CD4-positive, alpha-beta memory T cell (primary cell): ENCODE results near the gene TLN1. TPM values are rescaled to one million over a fixed set of nuclear protein-coding genes. Genes with fewer than 3 reads are reported as not detected.

Source experiments
- CTCF ChIA-PET: fragments of 350-600 bp; sonication (Branson Sonifier 250); formaldehyde crosslinking; loops from one replicate; lab custom pipeline; 2021; ENCODE audit warnings: inconsistent platforms; ENCODE audit not compliant: partially characterized antibody; lab: Charles Lee
- POLR2A ChIA-PET: fragments of 350-600 bp; sonication (Branson Sonifier 250); formaldehyde crosslinking; loops from one replicate; lab custom pipeline; 2021; ENCODE audit not compliant: partially characterized antibody; lab: Charles Lee
- DNase-seq, 5 donors: peaks; one replicate each; pipeline versions ENCODE4 v3.0.0 to v3.0.0-alpha.2; 2020 to 2022; ENCODE audit warnings: mixed read lengths in 1 of 5
- H3K27ac ChIP-seq: one replicate; pipeline ENCODE4 v1.7.0; 2013; ENCODE audit warnings: low read depth, low read length
- H3K27me3 ChIP-seq: 2 replicates; pipeline ENCODE4 v1.7.0; 2013; ENCODE audit warnings: mild to moderate bottlenecking, low read length, moderate library complexity; ENCODE audit not compliant: insufficient read depth
- H3K36me3 ChIP-seq: 2 replicates; pipeline ENCODE4 v1.7.0; 2013; ENCODE audit warnings: mild to moderate bottlenecking, low read length, moderate library complexity; ENCODE audit not compliant: insufficient read depth
- H3K4me1 ChIP-seq: 2 replicates; pipeline ENCODE4 v1.7.0; 2013; ENCODE audit warnings: mild to moderate bottlenecking, low read length, moderate library complexity; ENCODE audit not compliant: insufficient read depth
- H3K4me3 ChIP-seq, 2 donors: one replicate each; pipeline ENCODE4 v1.7.0; 2013; ENCODE audit warnings: low read length in 2 of 2, mild to moderate bottlenecking in 1 of 2
- H3K9me3 ChIP-seq, 2 donors: one replicate each; pipeline ENCODE4 v1.7.0; 2013; ENCODE audit warnings: low read length in 2 of 2, control low read depth in 1 of 2; ENCODE audit not compliant: control insufficient read depth in 1 of 2
- H3K27ac Mint-ChIP-seq, 7 donors: one replicate each; pipeline ENCODE4 v1.8.0; 2020 to 2021; ENCODE audit warnings: mixed read lengths in 7 of 7, mild to moderate bottlenecking in 6 of 7, inconsistent platforms in 3 of 7, moderate library complexity in 3 of 7
- H3K27me3 Mint-ChIP-seq, 2 donors: one replicate each; pipeline ENCODE4 v1.8.0; 2020 to 2021; ENCODE audit warnings: mixed read lengths in 2 of 2
- H3K36me3 Mint-ChIP-seq, 2 donors: one replicate each; pipeline ENCODE4 v1.8.0; 2020 to 2021; ENCODE audit warnings: mixed read lengths in 2 of 2, inconsistent platforms in 1 of 2, mild to moderate bottlenecking in 1 of 2
- H3K4me1 Mint-ChIP-seq, 4 donors: one replicate each; pipeline ENCODE4 v1.8.0; 2020 to 2021; ENCODE audit warnings: mixed read lengths in 4 of 4, mild to moderate bottlenecking in 1 of 4
- H3K4me3 Mint-ChIP-seq, 8 donors: one replicate each; pipeline ENCODE4 v1.8.0; 2020 to 2021; ENCODE audit warnings: mixed read lengths in 8 of 8, mild to moderate bottlenecking in 7 of 8, moderate library complexity in 6 of 8, inconsistent platforms in 3 of 8
- H3K9me3 Mint-ChIP-seq, 8 donors: one replicate each; pipeline ENCODE4 v1.8.0; 2020 to 2021; ENCODE audit warnings: mixed read lengths in 8 of 8, mild to moderate bottlenecking in 5 of 8, inconsistent platforms in 3 of 8, moderate library complexity in 1 of 8
- intact Hi-C: fragments of 100-400 bp; cut with micrococcal nuclease; formaldehyde crosslinking; loops from one replicate; pipeline ENCODE4 v1.15.1; 2023
- polyA plus RNA-seq, 2 donors: library from polyadenylated mRNA; unstranded; fragments of 300-500 nt; fragmentation: Illumina TruSeq; gene quantifications; one replicate each; pipeline ENCODE4 v1.2.3, GENCODE V29; 2021
- total RNA-seq, 2 experiments: library from RNA; stranded (reverse); gene quantifications; one replicate each; pipeline ENCODE4 v1.2.3, GENCODE V29; 2021

Gene TLN1
- total and polyA plus RNA-seq, 4 experiments from 2014 or later = 13.7 to 316 (median 215) TPM

GRCh38 chr9:35682051-35682450 lies 49.9 kb downstream of the TLN1 start:
- no peak for DNase-seq
- peaks cover 0 to 6% (median under 1%) of the 10 kb centered on the region in 4 donors for H3K4me1 Mint-ChIP-seq
- Histone ChIP-seq H3K27ac (no peak overlapping the region), H3K9me3 (no peaks in the 10 kb centered on the region), H3K36me3 (no peaks in the 10 kb centered on the region), H3K4me1 (no peaks in the 10 kb centered on the region), H3K27me3 (no peaks in the 10 kb centered on the region), H3K4me3 (no peak overlapping the region)
- no peak overlapping the region for H3K4me3 Mint-ChIP-seq
- peak overlapping the region in 1 of 7 donors; percentile 7 for H3K27ac Mint-ChIP-seq
- no peaks in the 10 kb centered on the region for H3K36me3 Mint-ChIP-seq
- H3K27me3 Mint-ChIP-seq = no peaks in the 10 kb centered on the region
- H3K9me3 Mint-ChIP-seq = no peaks in the 10 kb centered on the region
- intact Hi-C loops = no loop called here
- ChIA-PET CTCF (interaction anchor here (2.9 kb wide), 1 partner anchor 14 kb away, joined by 24 read pairs; no protein-coding TSS in a partner anchor), POLR2A (no interaction called here)

DNA sequence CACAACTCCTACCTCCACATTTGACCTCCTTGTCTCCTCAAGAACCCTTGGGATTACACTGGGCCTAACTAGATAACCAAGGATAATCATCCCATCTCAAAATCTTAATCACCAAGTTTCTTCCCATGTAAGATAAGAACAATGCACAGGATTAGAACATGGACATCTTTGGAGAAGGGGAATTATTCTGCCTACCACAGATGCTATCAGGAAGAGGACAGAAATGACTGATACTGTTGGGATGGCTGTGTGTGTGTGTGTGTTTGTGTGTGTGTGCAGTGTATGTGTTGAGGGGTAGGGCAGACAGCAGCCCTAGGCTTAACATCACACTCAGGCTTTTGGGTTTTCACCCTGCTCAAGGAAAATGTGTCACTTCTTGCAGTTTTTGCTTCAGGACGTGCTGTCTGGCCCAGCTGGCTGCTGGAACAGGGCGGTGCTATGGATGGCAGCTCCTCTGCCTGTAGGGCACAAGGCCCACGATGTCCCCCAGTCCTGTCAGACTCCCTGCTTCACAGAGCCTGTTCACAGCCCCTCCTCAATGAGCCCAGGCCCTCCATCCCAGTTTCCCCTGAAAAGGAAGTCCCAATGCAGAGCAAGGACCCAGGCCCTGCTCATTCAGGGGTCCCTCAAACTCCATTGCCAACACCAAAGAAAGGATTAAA lies 50.5 kb downstream of the TLN1 start:
- H3K9me3 ChIP-seq = no peaks in the 10 kb centered on the region
- no peak overlapping the region for H3K4me3 Mint-ChIP-seq
- no peaks in the 10 kb centered on the region for H3K27me3 ChIP-seq
- no peak overlapping the region for H3K4me3 ChIP-seq
- no peak overlapping the region for H3K27ac ChIP-seq
- ChIA-PET POLR2A (no interaction called here), CTCF (interaction anchor here (1.1 to 2.8 kb wide), 2 partner anchors 15 to 35 kb away, joined by 3 to 20 read pairs; no protein-coding TSS in a partner anchor)
- peaks cover under 1% of the 10 kb centered on the region for H3K4me1 ChIP-seq
- H3K27me3 Mint-ChIP-seq = peaks cover under 1 to 1% of the 10 kb centered on the region in 2 donors
- intact Hi-C loops = no loop called here
- H3K36me3 Mint-ChIP-seq = no peaks in the 10 kb centered on the region
- DNase-seq = no peak
- H3K36me3 ChIP-seq = no peaks in the 10 kb centered on the region
- peak overlapping the region in 2 of 7 donors; percentile 7 to 57 for H3K27ac Mint-ChIP-seq
- H3K4me1 Mint-ChIP-seq = peaks cover under 1 to 11% (median 3%) of the 10 kb centered on the region in 4 donors
- H3K9me3 Mint-ChIP-seq = no peaks in the 10 kb centered on the region

GRCh38 chr9:35680331-35681105 lies 51.5 kb downstream of the TLN1 start:
- CTCF ChIA-PET = interaction anchor here (1.1 to 2.8 kb wide), 6 partner anchors 14 to 34 kb away, joined by 3 to 20 read pairs (median 6); partner anchors contain the start of genes ARHGEF39, CCDC107 and RMRP
- POLR2A ChIA-PET = interaction anchor here (0.8 to 1.1 kb wide), 2 partner anchors 11 to 20 kb away, joined by 3 read pairs; no protein-coding TSS in a partner anchor

DNA sequence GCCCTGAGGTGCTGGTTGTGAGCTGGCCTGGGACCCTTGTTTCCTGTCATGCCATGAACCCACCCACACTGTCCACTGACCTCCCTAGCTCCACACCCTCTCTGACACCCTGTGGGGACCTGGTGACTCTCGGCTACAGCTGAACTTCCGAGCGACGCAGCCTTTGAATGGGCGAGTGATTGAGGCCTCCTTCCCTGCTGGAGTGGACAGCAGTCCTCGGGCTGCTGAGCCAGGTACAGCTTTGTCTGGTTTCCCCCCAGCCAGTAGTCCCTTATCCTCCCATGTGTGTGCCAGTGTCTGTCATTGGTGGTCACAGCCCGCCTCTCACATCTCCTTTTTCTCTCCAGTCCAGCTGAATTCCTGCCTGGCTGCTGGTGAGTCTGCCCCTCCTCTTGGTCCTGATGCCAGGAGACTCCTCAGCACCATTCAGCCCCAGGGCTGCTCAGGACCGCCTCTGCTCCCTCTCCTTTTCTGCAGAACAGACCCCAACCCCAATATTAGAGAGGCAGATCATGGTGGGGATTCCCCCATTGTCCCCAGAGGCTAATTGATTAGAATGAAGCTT lies 52.1 kb downstream of the TLN1 start:
- H3K27me3 ChIP-seq = no peaks in the 10 kb centered on the region
- H3K4me1 ChIP-seq = peaks cover 12% of the 10 kb centered on the region
- Mint-ChIP-seq H3K9me3 (no peaks in the 10 kb centered on the region), H3K4me1 (peaks cover 8 to 15% (median 9%) of the 10 kb centered on the region in 4 donors), H3K27me3 (peaks cover 1 to 3% of the 10 kb centered on the region in 2 donors), H3K4me3 (no peak overlapping the region), H3K27ac (peak overlapping the region in 2 of 7 donors; percentile 23 to 36), H3K36me3 (no peaks in the 10 kb centered on the region)
- no peaks in the 10 kb centered on the region for H3K36me3 ChIP-seq
- H3K4me3 ChIP-seq = no peak overlapping the region
- POLR2A ChIA-PET = interaction anchor here (0.8 to 1.1 kb wide), 2 partner anchors 11 to 19 kb away, joined by 3 read pairs; no protein-coding TSS in a partner anchor
- CTCF ChIA-PET = interaction anchor here (1.0 to 2.8 kb wide), 6 partner anchors 9 to 21 kb away, joined by 3 to 20 read pairs (median 6); partner anchors contain the start of genes ARHGEF39, CCDC107 and RMRP
- no peak overlapping the region for H3K27ac ChIP-seq
- intact Hi-C loops = no loop called here
- DNase-seq = no peak
- no peaks in the 10 kb centered on the region for H3K9me3 ChIP-seq

More at GRCh38 chr9:35680331-35681105, 51.5 kb downstream of the TLN1 start:
- Mint-ChIP-seq H3K4me3 (no peak overlapping the region), H3K27ac (peak overlapping the region in 1 of 7 donors; percentile 36), H3K4me1 (peaks cover 5 to 15% (median 6%) of the 10 kb centered on the region in 4 donors), H3K9me3 (no peaks in the 10 kb centered on the region), H3K36me3 (no peaks in the 10 kb centered on the region), H3K27me3 (peaks cover 1 to 3% of the 10 kb centered on the region in 2 donors)
- no peaks in the 10 kb centered on the region for H3K36me3 ChIP-seq
- peaks cover 7% of the 10 kb centered on the region for H3K4me1 ChIP-seq
- no peak for DNase-seq
- H3K27me3 ChIP-seq = no peaks in the 10 kb centered on the region
- H3K27ac ChIP-seq = no peak overlapping the region
- intact Hi-C loops = no loop called here
- no peaks in the 10 kb centered on the region for H3K9me3 ChIP-seq
- H3K4me3 ChIP-seq = no peak overlapping the region

GRCh38 chr9:35679091-35679490 lies 52.9 kb downstream of the TLN1 start:
- Histone ChIP-seq H3K9me3 (no peaks in the 10 kb centered on the region), H3K27me3 (no peaks in the 10 kb centered on the region), H3K27ac (no peak overlapping the region), H3K4me1 (peaks cover 12% of the 10 kb centered on the region), H3K4me3 (no peak overlapping the region), H3K36me3 (no peaks in the 10 kb centered on the region)
- POLR2A ChIA-PET = no interaction called here
- intact Hi-C loops = no loop called here
- DNase-seq = no peak
- Mint-ChIP-seq H3K4me3 (peak overlapping the region in 1 of 8 donors; percentile 25), H3K27ac (peak overlapping the region in 2 of 7 donors; percentile 38 to 82), H3K4me1 (peaks cover 12 to 15% (median 13%) of the 10 kb centered on the region in 4 donors), H3K9me3 (no peaks in the 10 kb centered on the region), H3K36me3 (no peaks in the 10 kb centered on the region), H3K27me3 (peaks cover 3 to 6% of the 10 kb centered on the region in 2 donors)
- CTCF ChIA-PET = interaction anchor here (1.0 to 2.8 kb wide), 6 partner anchors 8 to 21 kb away, joined by 3 to 20 read pairs (median 6); partner anchors contain the start of genes ARHGEF39, CCDC107 and RMRP

GRCh38 chr9:35675732-35676392 lies 56.1 kb downstream of the TLN1 start:
- Histone ChIP-seq H3K4me3 (peak overlapping the region in 1 of 2 donors; percentile 41), H3K27me3 (no peaks in the 10 kb centered on the region), H3K36me3 (no peaks in the 10 kb centered on the region), H3K4me1 (peaks cover 12% of the 10 kb centered on the region), H3K9me3 (no peaks in the 10 kb centered on the region), H3K27ac (no peak overlapping the region)
- CTCF ChIA-PET = interaction anchor here (1.0 to 3.5 kb wide), 4 partner anchors 11 to 53 kb away, joined by 3 to 20 read pairs (median 7); partner anchors contain the start of gene ARHGEF39
- Mint-ChIP-seq H3K27me3 (peaks cover 3 to 6% of the 10 kb centered on the region in 2 donors), H3K4me1 (peaks cover 12 to 15% (median 14%) of the 10 kb centered on the region in 4 donors), H3K4me3 (peak overlapping the region; percentile 65 to 91 (median 77)), H3K36me3 (no peaks in the 10 kb centered on the region), H3K27ac (peak overlapping the region in 1 of 7 donors; percentile 17), H3K9me3 (no peaks in the 10 kb centered on the region)
- DNase-seq = no peak
- POLR2A ChIA-PET = interaction anchor here (1.0 to 2.0 kb wide), 7 partner anchors 9 to 52 kb away, joined by 3 to 11 read pairs (median 4); partner anchors contain the start of genes ARHGEF39, CCDC107 and RMRP
- intact Hi-C loops = no loop called here
